NCI-H2107 treated with DMSO at 0.1 percent for 48 hours (cell line): ENCODE measurements around the gene STX2.
"Not testable (repeated sequence)": the region's sequence is repeated elsewhere in the genome, so short reads cannot be mapped to it uniquely, and the experiment has no call there.

Experiments
- DNase-seq: peaks from one replicate; lab custom pipeline; 2025; ENCODE audit not compliant: unreplicated experiment; lab: John Stamatoyannopoulos, UW

The STX2 gene

GRCh38 chr12:130838951-130839769, at the start of gene STX2:
Gene STX2 (minus strand): TSS chr12:130839250. CDS start chr12:130839099, 151 bp downstream.
- peak; percentile 69 for DNase-seq

DNA sequence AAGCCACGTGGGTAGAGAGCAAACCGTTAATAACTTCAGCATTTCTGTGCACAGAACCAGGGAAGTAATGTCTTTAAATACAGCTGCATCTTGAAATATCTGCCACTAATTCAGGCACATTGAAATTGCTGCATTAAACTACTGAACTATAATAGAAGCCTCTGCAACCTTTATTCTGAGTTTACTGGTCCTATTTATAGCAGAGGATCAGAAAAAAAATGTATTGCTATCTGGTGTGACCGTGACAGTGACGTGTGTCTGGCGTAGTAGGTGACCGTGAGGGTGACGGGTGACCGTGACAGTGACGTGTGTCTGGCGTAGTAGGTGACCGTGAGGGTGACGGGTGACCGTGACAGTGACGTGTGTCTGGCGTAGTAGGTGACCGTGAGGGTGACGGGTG, 48.1 kb upstream of the STX2 start:
- DNase-seq = not testable (repeated sequence)

GRCh38 chr12:130881548-130881947, 42.5 kb upstream of the STX2 start:
- no peak for DNase-seq

- no peak for DNase-seq
These were observed 42.0 kb upstream of the STX2 start for GRCh38 chr12:130881046-130881445.

DNA sequence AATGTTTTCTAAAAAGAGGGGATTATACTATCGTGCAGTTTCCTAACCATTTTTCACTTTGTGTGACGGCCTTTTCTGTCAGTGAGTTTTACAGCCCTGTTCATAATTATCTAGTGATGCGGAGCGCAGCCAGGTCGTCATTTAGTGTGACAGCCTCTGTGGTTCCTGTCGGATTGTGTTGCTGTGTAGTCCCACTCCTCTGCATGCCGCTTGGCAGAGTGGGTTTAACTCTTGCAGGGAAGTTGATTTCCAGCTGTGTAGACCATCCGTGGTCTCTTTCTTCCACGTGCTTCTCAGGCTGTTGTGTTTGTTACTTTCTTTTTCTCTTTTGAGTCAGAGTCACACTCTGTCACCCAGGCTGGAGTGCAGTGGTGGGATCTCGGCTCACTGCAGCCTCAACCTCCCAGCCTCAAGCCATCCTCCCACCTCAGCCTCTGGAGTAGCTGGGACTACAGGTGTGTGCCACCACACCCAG, 41.4 kb upstream of the STX2 start:
- no peak for DNase-seq

DNA sequence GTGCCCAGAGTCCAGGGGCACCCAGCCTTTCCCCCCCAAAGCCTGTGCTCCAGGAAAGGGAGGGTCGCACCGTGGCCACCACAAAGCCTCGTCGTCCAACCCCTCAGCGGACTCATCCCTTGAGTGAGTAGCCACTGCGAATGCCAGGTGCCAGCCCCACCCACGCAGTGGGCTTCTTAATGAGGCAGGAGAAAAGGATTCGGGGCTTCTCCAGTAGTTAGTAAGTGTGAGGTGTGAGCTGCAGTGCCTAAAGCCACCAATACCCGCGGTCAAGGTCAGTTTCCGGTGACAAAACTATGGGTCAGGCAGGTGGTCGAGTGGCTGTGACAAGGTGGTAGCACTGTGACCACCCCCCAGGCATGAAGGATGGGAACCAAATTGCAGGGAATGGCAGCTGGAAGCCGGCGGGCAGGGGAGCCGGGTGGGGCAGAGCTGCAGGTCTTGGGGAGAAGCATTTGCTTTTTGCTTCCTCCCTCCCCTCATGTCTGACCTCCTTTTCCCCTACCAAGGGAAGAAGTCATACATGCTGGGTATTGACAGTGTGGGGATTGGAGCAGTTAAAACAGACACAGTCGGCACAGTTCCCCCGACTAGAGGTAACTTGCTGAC, 40.8 kb upstream of the STX2 start:
- no peak for DNase-seq

- no peak for DNase-seq
These were observed 40.2 kb upstream of the STX2 start for GRCh38 chr12:130879212-130879686.

DNA sequence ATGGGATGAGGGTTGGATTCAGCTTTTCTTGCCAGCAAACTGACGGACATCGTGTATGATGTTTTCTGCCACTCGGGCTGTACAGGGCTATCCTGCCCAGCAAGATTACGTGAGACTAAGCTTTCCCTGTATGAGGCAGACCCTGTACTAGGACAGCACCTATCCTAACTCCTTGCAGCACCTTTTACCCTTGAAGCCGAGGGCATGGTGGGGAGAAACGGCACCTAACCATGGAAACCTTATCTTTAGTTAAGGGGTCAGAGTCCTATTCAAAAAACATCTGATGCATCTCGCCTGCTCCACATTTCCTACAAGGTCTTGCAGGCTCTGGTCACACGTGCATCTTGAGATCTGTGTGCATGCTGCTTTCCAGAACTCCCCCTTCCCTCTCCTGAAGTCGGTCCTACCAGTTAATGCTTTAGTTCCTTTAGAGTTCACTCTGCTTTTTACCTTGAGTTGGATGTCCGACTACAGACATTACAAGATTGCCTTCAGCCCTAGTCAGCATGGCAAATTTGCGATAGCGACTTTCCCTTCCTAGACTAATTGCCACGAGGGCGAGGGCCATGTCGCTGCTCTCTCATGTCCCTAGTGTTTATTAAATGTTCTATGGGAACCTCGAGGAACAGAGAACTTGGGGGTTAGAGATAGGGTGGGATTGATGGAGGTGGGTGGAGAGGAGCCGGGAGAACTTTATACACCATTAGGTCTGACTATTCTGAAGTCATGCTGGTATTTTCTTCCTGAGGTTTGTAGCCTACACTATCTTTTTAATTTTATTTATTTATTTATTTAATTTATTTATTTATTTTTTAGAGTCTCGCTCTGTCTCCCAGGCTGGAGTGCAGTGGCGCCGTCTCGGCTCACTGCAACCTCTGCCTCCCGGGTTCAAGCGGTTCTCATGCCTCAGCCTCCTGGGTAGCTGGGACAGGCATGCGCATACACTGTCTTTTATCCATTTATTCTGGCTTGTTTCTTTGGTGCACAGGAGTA, 39.4 kb upstream of the STX2 start:
- DNase-seq = no peak

DNA sequence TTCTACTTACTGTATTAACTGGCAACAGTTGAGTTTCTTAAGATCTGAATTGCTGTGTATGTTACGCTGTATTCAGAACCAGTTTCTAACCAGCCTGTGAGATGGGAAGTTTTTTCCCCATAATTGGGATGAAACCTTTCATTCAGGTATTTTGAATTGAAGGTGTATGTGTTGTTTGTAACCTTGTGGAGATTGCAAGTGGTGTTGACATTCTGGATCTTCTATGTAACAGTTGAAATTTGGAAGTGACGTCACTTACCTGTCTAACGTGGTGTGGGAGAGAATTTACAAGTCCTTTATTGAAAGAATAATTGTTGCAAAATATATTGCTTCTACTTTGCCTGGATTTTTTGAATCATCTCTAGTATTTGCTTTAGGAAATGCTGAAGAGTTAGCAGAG, 38.3 kb upstream of the STX2 start:
- no peak for DNase-seq

DNA sequence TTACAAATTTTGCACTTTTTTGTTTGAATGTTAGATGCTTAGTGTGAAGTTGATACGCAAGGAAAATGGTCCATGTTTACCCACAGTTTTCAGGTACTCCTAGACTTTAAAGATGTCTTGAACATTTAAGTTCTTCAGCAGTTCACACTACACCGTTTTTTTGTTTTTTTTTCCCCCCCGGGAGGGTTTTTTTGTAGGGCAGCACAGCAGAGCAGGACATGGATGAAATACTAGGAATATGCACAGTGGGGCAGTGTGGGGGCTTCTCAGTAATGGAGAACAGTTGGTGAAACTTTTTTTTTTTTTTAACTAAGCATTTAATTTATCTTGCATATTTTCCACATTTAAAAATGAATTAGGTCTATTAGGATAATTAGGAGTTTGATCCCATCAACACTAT, 37.7 kb upstream of the STX2 start:
- no peak for DNase-seq

GRCh38 chr12:130876297-130876696, 37.2 kb upstream of the STX2 start:
- DNase-seq = no peak

DNA sequence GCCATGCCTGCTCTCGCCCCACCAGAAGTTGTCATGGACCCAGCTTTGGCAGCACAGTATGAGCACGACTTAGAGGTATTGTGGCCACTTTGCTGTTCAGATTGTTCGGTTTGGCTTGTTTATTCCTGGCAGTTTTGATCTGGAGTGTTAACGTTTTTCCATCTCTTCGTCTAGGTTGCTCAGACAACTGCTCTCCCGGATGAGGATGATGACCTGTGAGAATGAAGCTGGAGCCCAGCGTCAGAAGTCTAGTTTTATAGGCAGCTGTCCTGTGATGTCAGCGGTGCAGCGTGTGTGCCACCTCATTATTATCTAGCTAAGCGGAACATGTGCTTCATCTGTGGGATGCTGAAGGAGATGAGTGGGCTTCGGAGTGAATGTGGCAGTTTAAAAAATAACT, 36.7 kb upstream of the STX2 start:
- DNase-seq = not testable (repeated sequence)

- no peak for DNase-seq
These were observed 36.1 kb upstream of the STX2 start for GRCh38 chr12:130875193-130875592.

DNA sequence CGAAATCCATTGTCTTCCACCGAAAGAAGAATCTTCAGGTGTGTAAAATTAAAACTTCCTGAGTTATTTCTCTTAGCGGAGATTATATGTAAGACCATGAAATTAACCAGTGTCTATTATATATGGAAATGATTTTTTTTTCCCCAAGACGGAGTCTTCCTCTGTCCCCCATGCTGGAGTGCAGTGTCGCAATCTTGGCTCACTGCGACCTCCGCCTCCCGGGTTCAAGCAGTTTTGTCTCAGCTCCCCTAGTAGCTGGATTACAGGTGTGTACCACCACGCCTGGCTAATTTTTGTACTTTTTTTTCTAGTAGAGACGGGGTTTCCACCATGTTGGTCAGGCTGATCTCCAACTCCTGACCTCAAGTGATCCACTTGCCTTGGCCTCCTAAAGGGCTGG, 35.6 kb upstream of the STX2 start:
- DNase-seq = no peak

DNA sequence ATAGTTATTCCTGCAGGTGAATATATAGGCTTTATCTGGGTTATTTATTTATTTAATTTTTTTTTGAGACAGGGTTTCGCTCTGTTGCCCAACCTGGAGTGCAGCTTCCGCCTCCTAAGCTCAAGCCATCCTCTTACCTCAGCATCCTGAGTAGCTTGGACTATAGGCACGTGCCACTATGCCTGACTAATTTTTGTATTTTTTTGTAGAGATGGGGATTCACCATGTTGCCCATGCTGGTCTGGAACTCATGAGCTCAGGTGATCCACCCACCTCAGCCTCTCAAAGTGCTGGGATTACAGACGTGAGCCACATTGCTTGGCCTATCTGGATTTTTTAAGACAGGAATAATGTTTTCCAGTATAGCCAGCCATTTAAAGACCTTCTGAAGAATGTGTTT, 34.8 kb upstream of the STX2 start:
- DNase-seq = no peak

DNA sequence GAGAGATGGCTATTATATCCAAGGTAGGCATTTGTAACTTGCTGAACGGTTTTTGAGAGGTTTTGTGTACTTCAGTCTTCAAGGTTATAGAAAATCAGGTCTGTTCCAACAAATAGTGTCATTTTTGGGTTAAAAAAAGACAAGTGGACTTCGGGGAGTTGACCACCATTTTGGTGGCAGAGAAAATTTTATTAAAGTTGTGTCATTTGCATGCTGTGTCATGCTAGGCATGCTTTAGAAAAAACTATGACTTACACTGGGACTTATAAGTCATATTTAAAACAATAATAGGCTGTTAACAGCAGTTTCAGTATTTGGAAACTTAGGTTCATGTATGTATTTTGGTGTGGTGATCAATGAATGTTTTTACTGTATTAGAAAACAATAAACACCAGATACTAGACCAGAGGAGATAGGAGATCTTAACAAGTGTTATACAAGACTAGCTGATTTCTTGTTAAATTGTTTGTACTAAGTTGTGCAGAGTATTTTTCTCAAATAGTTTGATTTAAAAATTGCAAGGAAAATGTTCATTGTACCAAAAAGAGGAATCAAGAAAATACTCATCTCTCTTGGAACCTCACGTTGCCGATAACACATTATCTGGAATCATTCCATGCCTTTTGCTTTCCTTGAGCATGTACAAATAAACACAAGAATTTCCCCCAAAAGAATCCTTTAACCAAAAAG, 34.2 kb upstream of the STX2 start:
- no peak for DNase-seq

DNA sequence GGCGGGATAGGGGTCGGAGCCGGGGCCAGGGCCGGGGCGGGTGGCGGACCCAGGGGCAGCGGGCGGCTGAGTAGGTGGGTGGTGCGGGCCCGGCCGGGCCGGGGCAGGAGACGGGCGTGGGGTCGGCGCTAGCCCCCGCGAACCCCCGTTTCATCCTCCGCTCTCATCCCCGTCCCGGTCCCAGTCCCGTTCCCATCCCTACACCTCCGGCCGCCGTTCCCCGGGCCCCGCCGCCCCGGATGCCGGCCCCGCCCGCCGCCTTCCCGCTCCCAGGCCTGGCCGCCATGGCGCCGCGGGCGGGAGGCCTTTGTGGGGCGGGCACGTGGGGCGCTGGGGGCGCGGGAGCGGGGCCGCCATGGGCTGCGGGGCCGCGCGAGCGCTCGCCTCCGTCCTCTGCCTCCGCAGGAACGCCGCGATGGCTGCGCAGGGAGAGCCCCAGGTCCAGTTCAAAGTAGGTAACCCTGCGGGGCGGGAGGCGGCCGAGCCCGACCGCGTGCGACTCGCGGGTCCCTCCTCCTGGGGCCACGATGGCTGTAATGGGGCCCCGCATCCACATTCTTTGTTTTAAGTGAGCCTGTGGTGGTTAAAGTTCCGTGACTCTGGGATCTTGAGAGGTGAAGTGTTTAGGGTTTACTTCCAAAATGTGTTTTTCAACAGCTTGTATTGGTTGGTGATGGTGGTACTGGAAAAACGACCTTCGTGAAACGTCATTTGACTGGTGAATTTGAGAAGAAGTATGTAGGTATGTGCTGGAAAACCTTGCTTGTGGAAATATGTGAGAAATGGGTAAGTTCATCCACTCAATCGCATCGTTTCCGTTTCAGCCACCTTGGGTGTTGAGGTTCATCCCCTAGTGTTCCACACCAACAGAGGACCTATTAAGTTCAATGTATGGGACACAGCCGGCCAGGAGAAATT, 33.4 kb upstream of the STX2 start:
- no peak for DNase-seq

DNA sequence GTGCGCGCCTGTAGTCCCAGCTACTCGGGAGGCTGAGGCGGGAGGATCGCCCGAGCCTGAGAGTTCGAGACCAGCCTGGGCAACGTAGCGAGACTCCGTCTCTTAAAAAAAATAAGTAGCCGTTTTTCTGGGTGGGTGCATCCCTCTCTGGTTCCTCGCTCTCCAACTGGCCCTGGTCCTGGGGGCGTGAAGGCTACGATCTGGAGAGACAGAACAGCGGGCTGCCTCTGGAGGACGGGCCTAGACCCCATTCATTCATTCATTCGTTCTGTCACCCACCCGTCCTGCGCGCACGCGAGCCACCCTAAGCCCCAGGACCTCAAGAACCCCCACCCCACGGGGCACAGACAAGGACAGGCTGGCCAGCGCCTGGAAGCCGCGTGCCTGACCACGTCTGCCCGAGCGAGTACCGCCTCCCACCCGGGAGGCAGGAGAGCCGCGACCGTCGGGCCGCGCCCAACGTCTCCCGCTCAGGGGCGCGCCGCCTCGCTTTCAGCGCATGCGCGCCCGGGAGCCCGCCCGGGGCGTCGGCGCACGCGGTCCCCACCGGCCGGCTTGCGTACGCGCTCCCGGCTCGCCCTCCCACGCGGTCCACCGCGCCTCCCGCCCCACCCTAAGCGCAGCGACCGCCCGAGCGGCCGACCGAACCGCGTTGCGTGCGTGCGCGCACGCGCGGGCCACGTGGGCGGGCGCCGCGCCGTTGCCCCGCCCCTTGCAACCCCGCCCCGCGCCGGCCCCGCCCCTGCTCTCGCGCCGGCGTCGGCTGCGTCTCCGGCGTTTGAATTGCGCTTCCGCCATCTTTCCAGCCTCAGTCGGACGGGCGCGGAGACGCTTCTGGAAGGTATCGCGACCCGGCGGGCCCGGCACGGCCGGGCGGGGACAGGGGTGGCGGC, 32.5 kb upstream of the STX2 start, which contains the start of gene RAN:
Gene RAN (plus strand): TSS at position 781 of the 893 bp plus-strand sequence. CDS start 528 bp downstream, outside the sequence.
- DNase-seq = peak; percentile 62
